ENCODE data around the gene VTI1A.

Gene VTI1A

GRCh38 chr10:112769081-112769480, 322.1 kb downstream of the VTI1A start:
- Histone ChIP-seq H3K4me1 (ENCODE audit: insufficient read depth, low read length) (no peaks in the 10 kb centered on the region), H3K9me3 (ENCODE audit: low read length) (no peaks in the 10 kb centered on the region), H3K4me3 (ENCODE audit: low read length) (no peak overlapping the region), H3K27me3 (ENCODE audit: insufficient read depth, low read length) (no peaks in the 10 kb centered on the region), H3K36me3 (ENCODE audit: insufficient read depth, low read length) (no peaks in the 10 kb centered on the region), H2AFZ (ENCODE audit: low read depth, low read length) (no peak overlapping the region)

DNA sequence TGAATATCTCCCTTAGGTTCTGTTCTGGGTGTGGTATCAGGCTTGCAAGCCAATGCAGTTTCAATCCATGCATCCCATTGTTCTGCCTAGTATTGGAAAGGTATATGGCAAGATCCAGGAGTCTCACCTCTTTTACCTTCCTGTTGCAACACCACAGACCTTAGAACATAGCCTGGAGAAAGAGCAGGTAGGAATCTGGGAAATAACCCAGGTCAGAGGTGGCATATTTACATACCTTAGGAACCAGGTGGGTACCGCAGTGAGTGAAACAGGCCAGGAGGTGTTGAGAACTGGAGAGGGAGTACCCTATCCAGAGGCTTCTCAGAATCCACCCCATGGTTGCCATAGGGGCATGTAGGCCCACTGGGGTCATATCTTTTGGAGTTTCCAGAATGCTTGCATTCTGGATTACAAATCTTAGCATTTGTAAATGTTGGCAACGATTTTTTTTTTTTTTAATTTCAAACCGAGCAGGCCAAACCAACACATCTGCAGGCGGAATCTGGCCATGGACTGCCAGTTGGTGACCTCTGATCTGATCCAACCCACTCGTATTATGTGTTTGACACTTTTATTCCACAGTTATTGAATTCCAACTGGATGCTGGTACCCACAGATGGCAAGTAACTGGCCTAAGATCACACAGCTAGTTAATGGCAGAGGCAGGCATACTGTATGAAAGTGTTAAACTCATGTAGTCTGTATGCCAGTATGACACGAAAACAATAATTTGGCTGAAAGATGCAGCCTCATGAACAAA, 322.8 kb downstream of the VTI1A start:
- Histone ChIP-seq H3K4me1 (ENCODE audit: insufficient read depth, low read length) (no peaks in the 10 kb centered on the region), H3K4me3 (ENCODE audit: low read length) (no peak overlapping the region), H3K27me3 (ENCODE audit: insufficient read depth, low read length) (no peaks in the 10 kb centered on the region), H3K9me3 (ENCODE audit: low read length) (no peaks in the 10 kb centered on the region), H2AFZ (ENCODE audit: low read depth, low read length) (no peak overlapping the region), H3K36me3 (ENCODE audit: insufficient read depth, low read length) (no peaks in the 10 kb centered on the region)

DNA sequence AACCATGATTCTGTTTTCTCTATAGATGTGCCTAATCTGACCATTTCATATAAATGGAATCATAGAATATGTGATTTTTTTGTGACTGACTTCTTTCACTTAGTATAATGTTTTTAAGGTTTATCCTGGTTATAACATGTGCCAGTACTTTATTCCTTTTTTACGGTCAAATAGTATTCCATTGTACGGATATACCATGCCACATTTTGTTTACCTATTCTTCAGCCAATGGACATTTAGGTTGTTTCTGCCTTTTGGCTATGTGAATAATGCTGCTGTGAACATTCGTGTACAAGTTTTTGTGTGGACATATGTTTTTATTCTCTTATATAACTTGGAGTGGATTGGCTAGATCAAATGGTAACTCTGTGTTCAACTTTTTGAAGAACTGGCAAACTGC, 324.7 kb downstream of the VTI1A start:
- no peaks in the 10 kb centered on the region for H3K36me3 ChIP-seq (ENCODE audit: insufficient read depth, low read length)
- peaks cover 10% of the 10 kb centered on the region for H3K4me1 ChIP-seq (ENCODE audit: insufficient read depth, low read length)
- no peak overlapping the region for H2AFZ ChIP-seq (ENCODE audit: low read depth, low read length)
- H3K9me3 ChIP-seq (ENCODE audit: low read length): no peaks in the 10 kb centered on the region
- H3K27me3 ChIP-seq (ENCODE audit: insufficient read depth, low read length): no peaks in the 10 kb centered on the region
- no peak overlapping the region for H3K4me3 ChIP-seq (ENCODE audit: low read length)

GRCh38 chr10:112773783-112774182, 326.8 kb downstream of the VTI1A start:
- Histone ChIP-seq H2AFZ (ENCODE audit: low read depth, low read length) (no peak overlapping the region), H3K4me1 (ENCODE audit: insufficient read depth, low read length) (peaks cover 10% of the 10 kb centered on the region), H3K4me3 (ENCODE audit: low read length) (no peak overlapping the region), H3K27me3 (ENCODE audit: insufficient read depth, low read length) (no peaks in the 10 kb centered on the region), H3K36me3 (ENCODE audit: insufficient read depth, low read length) (no peaks in the 10 kb centered on the region), H3K9me3 (ENCODE audit: low read length) (no peaks in the 10 kb centered on the region)

DNA sequence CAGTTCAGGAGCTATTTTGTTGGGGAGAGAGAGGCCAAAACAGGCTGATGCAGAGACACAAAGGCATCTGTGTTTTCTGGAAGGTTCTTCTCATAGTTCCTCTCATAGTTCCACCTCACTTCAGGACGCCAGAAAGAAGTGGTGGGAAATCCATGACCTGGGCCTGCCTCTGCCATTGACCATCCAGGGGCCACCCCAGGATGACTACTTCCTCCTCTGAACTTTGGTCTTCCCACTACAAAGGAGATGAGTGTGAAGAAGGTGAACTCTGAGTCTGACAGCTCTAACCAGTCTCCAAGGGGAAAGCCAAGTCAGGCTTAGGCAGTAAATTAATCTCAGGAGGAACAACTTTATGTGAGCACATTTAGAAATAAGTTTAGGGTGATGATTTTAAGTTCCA, 327.2 kb downstream of the VTI1A start:
- Histone ChIP-seq H2AFZ (ENCODE audit: low read depth, low read length) (no peak overlapping the region), H3K36me3 (ENCODE audit: insufficient read depth, low read length) (no peaks in the 10 kb centered on the region), H3K27me3 (ENCODE audit: insufficient read depth, low read length) (no peaks in the 10 kb centered on the region), H3K9me3 (ENCODE audit: low read length) (no peaks in the 10 kb centered on the region), H3K4me3 (ENCODE audit: low read length) (no peak overlapping the region), H3K4me1 (ENCODE audit: insufficient read depth, low read length) (peaks cover 10% of the 10 kb centered on the region)

GRCh38 chr10:112774798-112775197, 327.8 kb downstream of the VTI1A start:
- Histone ChIP-seq H3K9me3 (ENCODE audit: low read length) (no peaks in the 10 kb centered on the region), H2AFZ (ENCODE audit: low read depth, low read length) (no peak overlapping the region), H3K36me3 (ENCODE audit: insufficient read depth, low read length) (no peaks in the 10 kb centered on the region), H3K27me3 (ENCODE audit: insufficient read depth, low read length) (no peaks in the 10 kb centered on the region), H3K4me1 (ENCODE audit: insufficient read depth, low read length) (peaks cover 10% of the 10 kb centered on the region), H3K4me3 (ENCODE audit: low read length) (no peak overlapping the region)

DNA sequence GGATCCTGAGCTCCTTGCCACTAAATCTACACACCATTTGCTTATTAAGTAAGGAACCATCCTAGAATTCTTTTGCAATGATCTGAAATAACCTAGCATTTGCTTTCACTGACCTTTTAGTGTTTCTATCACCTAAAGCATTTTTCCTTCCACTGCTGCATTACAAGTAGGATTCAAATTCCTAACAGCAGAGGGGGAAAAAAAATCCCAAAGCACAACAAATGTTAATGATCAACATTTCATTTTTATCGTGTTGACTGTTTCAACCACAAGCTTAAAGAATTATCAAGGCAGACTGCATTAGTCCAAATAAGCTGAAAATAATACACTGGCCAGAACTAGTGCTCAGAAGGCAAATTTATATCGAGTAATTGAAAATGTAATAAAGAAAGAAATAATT, 328.4 kb downstream of the VTI1A start:
- H2AFZ ChIP-seq (ENCODE audit: low read depth, low read length): no peak overlapping the region
- H3K4me1 ChIP-seq (ENCODE audit: insufficient read depth, low read length): peaks cover 10% of the 10 kb centered on the region
- H3K4me3 ChIP-seq (ENCODE audit: low read length): no peak overlapping the region
- no peaks in the 10 kb centered on the region for H3K36me3 ChIP-seq (ENCODE audit: insufficient read depth, low read length)
- H3K27me3 ChIP-seq (ENCODE audit: insufficient read depth, low read length): no peaks in the 10 kb centered on the region
- H3K9me3 ChIP-seq (ENCODE audit: low read length): no peaks in the 10 kb centered on the region

DNA sequence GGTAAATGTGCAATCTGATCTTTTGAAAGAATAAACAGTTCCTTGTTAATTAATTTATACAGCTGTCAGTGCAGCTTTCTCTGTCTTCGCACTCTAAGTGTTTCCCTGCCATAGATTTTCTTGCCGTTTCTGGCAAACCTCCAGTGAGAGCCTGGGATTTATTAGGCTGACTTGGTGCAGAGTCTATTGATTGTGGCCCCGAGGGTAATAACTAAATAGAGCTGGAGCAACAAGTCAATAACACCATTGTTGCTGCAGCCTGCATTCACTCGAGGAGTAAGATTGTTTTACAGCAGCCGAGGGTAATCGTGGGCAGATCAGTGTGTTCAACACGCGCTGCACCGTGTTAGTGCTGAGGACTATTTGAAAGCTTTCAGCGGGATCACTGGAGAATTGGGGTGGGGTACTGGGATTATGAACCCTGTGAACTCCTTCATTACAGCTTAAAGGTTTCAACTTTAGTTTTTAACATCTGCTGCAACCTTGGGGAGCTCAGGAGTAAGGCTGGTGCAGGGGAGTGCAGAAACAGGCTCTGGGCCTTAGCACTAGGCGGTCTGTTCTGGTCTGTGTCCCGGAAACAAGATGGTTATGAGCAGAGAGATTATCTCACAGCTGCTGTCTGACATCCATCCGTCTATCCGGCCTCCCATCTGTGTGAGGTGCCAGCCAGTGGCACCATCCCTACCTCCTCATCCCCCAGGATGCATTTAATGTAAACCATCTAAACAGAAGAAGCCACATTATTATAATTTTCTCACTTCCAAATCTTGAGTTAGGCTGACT, 329.1 kb downstream of the VTI1A start:
- Histone ChIP-seq H3K4me1 (ENCODE audit: insufficient read depth, low read length) (peaks cover 10% of the 10 kb centered on the region), H3K27me3 (ENCODE audit: insufficient read depth, low read length) (no peaks in the 10 kb centered on the region), H3K9me3 (ENCODE audit: low read length) (no peaks in the 10 kb centered on the region), H2AFZ (ENCODE audit: low read depth, low read length) (no peak overlapping the region), H3K4me3 (ENCODE audit: low read length) (no peak overlapping the region), H3K36me3 (ENCODE audit: insufficient read depth, low read length) (no peaks in the 10 kb centered on the region)

DNA sequence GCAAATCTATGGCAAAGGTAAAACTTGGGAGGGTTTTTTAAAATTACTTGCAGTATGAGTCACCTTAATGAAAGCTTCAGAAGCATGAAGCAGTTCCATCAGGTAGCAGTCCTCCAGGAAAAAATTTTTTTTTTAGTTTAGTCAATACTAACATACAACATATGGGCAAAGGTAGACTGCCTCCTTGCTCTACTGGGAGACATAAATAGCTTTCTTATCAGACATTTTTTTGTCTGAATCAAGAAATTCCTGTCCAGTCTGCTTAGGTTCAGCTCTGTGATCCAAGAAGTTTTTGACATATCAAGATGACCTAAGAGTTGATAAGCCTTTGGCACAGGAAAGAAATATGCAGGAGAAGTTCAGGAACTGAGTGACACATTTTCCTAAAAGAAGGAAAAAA, 331.6 kb downstream of the VTI1A start:
- Histone ChIP-seq H2AFZ (ENCODE audit: low read depth, low read length) (no peak overlapping the region), H3K27me3 (ENCODE audit: insufficient read depth, low read length) (no peaks in the 10 kb centered on the region), H3K4me1 (ENCODE audit: insufficient read depth, low read length) (peaks cover 12% of the 10 kb centered on the region), H3K36me3 (ENCODE audit: insufficient read depth, low read length) (no peaks in the 10 kb centered on the region), H3K9me3 (ENCODE audit: low read length) (no peaks in the 10 kb centered on the region), H3K4me3 (ENCODE audit: low read length) (no peak overlapping the region)

DNA sequence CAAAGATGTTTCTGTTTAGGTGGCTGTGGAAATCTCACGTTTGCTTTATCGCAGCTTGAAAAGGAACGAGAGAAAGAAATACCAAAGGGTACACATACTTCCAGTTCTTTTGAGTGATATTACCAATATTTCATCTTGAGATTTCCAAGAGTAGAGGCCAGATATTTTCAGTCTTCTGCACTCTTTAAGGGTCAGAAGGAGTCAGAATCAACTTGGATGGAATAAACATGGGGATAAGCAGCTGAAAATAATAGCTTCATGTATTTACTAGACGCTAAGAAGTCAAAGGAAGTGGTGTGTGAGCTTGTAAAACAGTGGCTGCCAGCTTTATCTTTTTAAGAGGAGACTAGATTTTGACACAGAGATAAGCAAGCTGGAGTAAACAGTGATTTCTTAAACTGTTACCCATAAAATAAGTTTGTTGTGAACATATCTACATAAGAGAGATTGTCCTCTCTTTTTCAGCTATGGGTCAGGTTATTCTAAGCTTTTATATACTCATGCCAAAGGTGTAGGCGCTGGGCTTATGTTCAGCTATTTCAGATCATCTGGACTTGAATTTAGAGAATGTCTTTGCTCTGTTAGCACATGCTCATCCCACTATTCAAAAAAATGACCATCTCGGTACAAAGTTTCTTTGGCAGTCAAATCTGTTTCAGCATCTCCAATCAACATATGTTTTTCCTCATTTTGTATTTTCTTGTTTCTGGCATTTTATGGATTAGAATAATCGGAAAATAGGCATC, 332.2 kb downstream of the VTI1A start:
- H3K4me3 ChIP-seq (ENCODE audit: low read length): no peak overlapping the region
- peaks cover 18% of the 10 kb centered on the region for H3K4me1 ChIP-seq (ENCODE audit: insufficient read depth, low read length)

GRCh38 chr10:112782200-112782907, 335.3 kb downstream of the VTI1A start:
- Histone ChIP-seq H3K4me3 (ENCODE audit: low read length) (no peak overlapping the region), H3K36me3 (ENCODE audit: insufficient read depth, low read length) (no peaks in the 10 kb centered on the region), H3K9me3 (ENCODE audit: low read length) (no peaks in the 10 kb centered on the region), H2AFZ (ENCODE audit: low read depth, low read length) (no peak overlapping the region), H3K4me1 (ENCODE audit: insufficient read depth, low read length) (peaks cover 12% of the 10 kb centered on the region), H3K27me3 (ENCODE audit: insufficient read depth, low read length) (no peaks in the 10 kb centered on the region)

More for the DNA sequence above, 332.2 kb downstream of the VTI1A start:
- H3K36me3 ChIP-seq (ENCODE audit: insufficient read depth, low read length): no peaks in the 10 kb centered on the region
- H2AFZ ChIP-seq (ENCODE audit: low read depth, low read length): no peak overlapping the region
- no peaks in the 10 kb centered on the region for H3K27me3 ChIP-seq (ENCODE audit: insufficient read depth, low read length)
- no peaks in the 10 kb centered on the region for H3K9me3 ChIP-seq (ENCODE audit: low read length)

DNA sequence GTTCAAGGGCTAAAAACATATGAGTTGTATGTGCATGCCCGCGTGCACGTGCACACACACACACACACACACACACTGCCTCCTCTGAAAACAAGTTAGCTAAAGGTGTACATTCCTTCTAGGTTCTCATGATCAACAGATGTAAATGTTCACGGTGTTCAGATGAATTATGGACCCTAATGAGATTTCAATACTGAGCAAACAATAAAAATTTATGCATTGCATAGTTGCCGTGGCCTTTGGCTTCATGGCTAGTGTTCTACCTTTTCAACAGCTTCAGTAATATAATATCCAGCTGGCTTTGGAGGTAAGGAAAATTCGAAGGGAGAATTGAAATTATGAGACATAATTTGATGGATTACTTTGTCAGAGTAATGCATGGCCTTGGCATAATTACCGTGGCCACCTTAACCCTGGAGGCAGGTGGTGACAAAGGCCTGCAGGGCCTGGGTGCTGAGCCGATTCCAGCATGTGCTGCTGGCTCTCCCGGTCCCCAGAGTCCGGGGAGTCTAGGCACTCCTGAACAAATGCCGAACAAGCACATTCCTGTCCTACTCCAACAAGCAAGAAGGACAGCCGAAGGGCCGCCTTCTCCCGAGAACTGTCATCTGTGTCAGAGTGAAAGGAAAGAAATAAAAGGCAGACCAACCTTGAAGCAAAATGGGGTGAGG, 336.5 kb downstream of the VTI1A start:
- Histone ChIP-seq H3K36me3 (ENCODE audit: insufficient read depth, low read length) (no peaks in the 10 kb centered on the region), H3K27me3 (ENCODE audit: insufficient read depth, low read length) (no peaks in the 10 kb centered on the region), H2AFZ (ENCODE audit: low read depth, low read length) (no peak overlapping the region), H3K4me3 (ENCODE audit: low read length) (no peak overlapping the region), H3K9me3 (ENCODE audit: low read length) (no peaks in the 10 kb centered on the region), H3K4me1 (ENCODE audit: insufficient read depth, low read length) (peaks cover 12% of the 10 kb centered on the region)

Data from neuron (in vitro differentiated cells).